HG03460 (cell line): ENCODE data around the gene DNAH10.

Source experiments
- ATAC-seq: cut with Tn5 transposase; IDR thresholded peaks from one replicate; pipeline ENCODE4 v1.9.1; 2021; ENCODE audit not compliant: unreplicated experiment

DNAH10 gene

GRCh38 chr12:123961585-123962345 is 199.7 kb downstream of the DNAH10 start:
- no peak for ATAC-seq

- no peak for ATAC-seq
Observed at GRCh38 chr12:123962513-123962912, 200.4 kb downstream of the DNAH10 start.

GRCh38 chr12:123963821-123964220 is 201.7 kb downstream of the DNAH10 start:
- no peak for ATAC-seq

- ATAC-seq, result no peak
Observed at GRCh38 chr12:123965382-123965781, 203.3 kb downstream of the DNAH10 start.

GRCh38 chr12:123966596-123966995 is 204.5 kb downstream of the DNAH10 start:
- ATAC-seq, result no peak

GRCh38 chr12:123967121-123967586 is 205.1 kb downstream of the DNAH10 start:
- ATAC-seq, result no peak

- no peak for ATAC-seq
Observed at GRCh38 chr12:123971449-123971769, 209.3 kb downstream of the DNAH10 start.

- peak; percentile 9 for ATAC-seq
Observed at GRCh38 chr12:123971770-123972456, 209.8 kb downstream of the DNAH10 start.

GRCh38 chr12:123972457-123973401 is 210.6 kb downstream of the DNAH10 start, which contains the start of the genes CCDC92 and ZNF664:
CCDC92 (minus strand) TSS chr12:123972831; CDS start chr12:123944305, 28,526 bp downstream.
ZNF664 (plus strand) TSS chr12:123973215; CDS start chr12:124012145, 38,930 bp downstream.
- ATAC-seq, result peak; percentile 75

- peak; percentile 16 for ATAC-seq
Observed at GRCh38 chr12:123973552-123974341, 211.6 kb downstream of the DNAH10 start.

GRCh38 chr12:123976227-123976826 is 214.2 kb downstream of the DNAH10 start:
- no peak for ATAC-seq

GRCh38 chr12:123979566-123979965 is 217.5 kb downstream of the DNAH10 start:
- no peak for ATAC-seq

- ATAC-seq, result no peak
Observed at GRCh38 chr12:123982269-123982668, 220.2 kb downstream of the DNAH10 start.

GRCh38 chr12:123983822-123984485 is 221.9 kb downstream of the DNAH10 start:
- no peak for ATAC-seq

GRCh38 chr12:123984903-123985302 is 222.8 kb downstream of the DNAH10 start:
- ATAC-seq, result no peak
